GM23338 (cell line): ENCODE data around the gene CLTA. TPM values are rescaled to one million over a fixed set of nuclear protein-coding genes. Genes with fewer than 3 reads are reported as not detected.
A peak's percentile ranks its signal among the peaks of the same experiment; 100 is the strongest.

Source experiments
- ATAC-seq: fragments of 200-7000 bp; cut with Tn5 transposase; 3 replicates; pipeline ENCODE4 v1.9.1; 2020
- DNase-seq: peaks from one replicate; pipeline ENCODE4 v3.0.0-alpha.2; 2015; ENCODE audit warnings: low spot score
- H2AFZ ChIP-seq: fragments of 200-600 bp; sonication (generic); 2 replicates; pipeline ENCODE4 v1.8.0; 2016; ENCODE audit warnings: antibody characterized with exemption, mild to moderate bottlenecking, moderate library complexity
- H3F3A ChIP-seq: fragments of 200-600 bp; sonication (generic); replicated peaks from 2 replicates; pipeline ENCODE4 v1.8.0; 2017; ENCODE audit warnings: antibody characterized with exemption, mixed run types, low read depth
- H3K27ac ChIP-seq: fragments of 200-600 bp; sonication (generic); 2 replicates; pipeline ENCODE4 v1.6.1; 2016; ENCODE audit warnings: low read depth
- H3K27me3 ChIP-seq: fragments of 200-600 bp; sonication (generic); 2 replicates; pipeline ENCODE4 v1.8.0; 2016; ENCODE audit warnings: mild to moderate bottlenecking, mixed run types, moderate library complexity; ENCODE audit not compliant: insufficient read depth
- H3K36me3 ChIP-seq: fragments of 200-600 bp; sonication (generic); 2 replicates; pipeline ENCODE4 v1.8.0; 2016; ENCODE audit warnings: mild to moderate bottlenecking; ENCODE audit not compliant: insufficient read depth
- H3K4me1 ChIP-seq: fragments of 200-600 bp; sonication (generic); 2 replicates; pipeline ENCODE4 v1.8.0; 2016; ENCODE audit warnings: mild to moderate bottlenecking, moderate library complexity; ENCODE audit not compliant: insufficient read depth
- H3K4me2 ChIP-seq: fragments of 200-600 bp; sonication (generic); 2 replicates; pipeline ENCODE4 v1.7.1; 2017; ENCODE audit warnings: mixed run types
- H3K4me3 ChIP-seq: fragments of 200-600 bp; sonication (generic); 2 replicates; pipeline ENCODE4 v1.6.1; 2016; ENCODE audit warnings: mixed run types
- H3K79me2 ChIP-seq: fragments of 200-600 bp; sonication (generic); replicated peaks from 2 replicates; pipeline ENCODE4 v1.8.0; 2017; ENCODE audit warnings: mild to moderate bottlenecking; ENCODE audit not compliant: insufficient read depth
- H3K9me2 ChIP-seq: fragments of 200-600 bp; sonication (generic); 2 replicates; pipeline ENCODE4 v1.8.0; 2017; ENCODE audit not compliant: insufficient read depth
- H4K20me1 ChIP-seq: fragments of 200-600 bp; sonication (generic); replicated peaks from 2 replicates; pipeline ENCODE4 v1.8.0; 2017; ENCODE audit warnings: mild to moderate bottlenecking; ENCODE audit not compliant: insufficient read depth
- H3K27ac Mint-ChIP-seq: 2 replicates; pipeline ENCODE4 v1.8.0; 2020; ENCODE audit warnings: inconsistent platforms, mild to moderate bottlenecking, moderate library complexity, mixed read lengths
- H3K27me3 Mint-ChIP-seq: 3 replicates; pipeline ENCODE4 v1.8.0; 2022; ENCODE audit warnings: low read depth, mild to moderate bottlenecking, moderate library complexity, mixed read lengths, inconsistent platforms; ENCODE audit not compliant: insufficient read depth, poor library complexity
- H3K36me3 Mint-ChIP-seq: 3 replicates; pipeline ENCODE4 v1.8.0; 2021; ENCODE audit warnings: low read depth, mild to moderate bottlenecking, inconsistent platforms, moderate library complexity, mixed read lengths
- H3K4me1 Mint-ChIP-seq: 3 replicates; pipeline ENCODE4 v1.8.0; 2020; ENCODE audit warnings: mild to moderate bottlenecking, inconsistent platforms, mixed read lengths
- H3K4me3 Mint-ChIP-seq: 3 replicates; pipeline ENCODE4 v1.8.0; 2021; ENCODE audit warnings: moderate library complexity, mild to moderate bottlenecking, inconsistent platforms, mixed read lengths
- H3K9me3 Mint-ChIP-seq: 3 replicates; pipeline ENCODE4 v1.8.0; 2020; ENCODE audit warnings: moderate library complexity, mild to moderate bottlenecking, inconsistent platforms, mixed read lengths
- CREB1 ChIP-seq: fragments of 250-450 bp; sonication (Bioruptor Pico); IDR thresholded peaks from 2 replicates; pipeline ENCODE4 v1.5.0; 2020; ENCODE audit warnings: low read depth, mild to moderate bottlenecking, moderate library complexity
- EZH2 ChIP-seq: fragments of 200-600 bp; sonication (generic); IDR thresholded peaks from one replicate; pipeline ENCODE4 v1.8.0; 2017; ENCODE audit warnings: antibody characterized with exemption, mild to moderate bottlenecking, low read depth; ENCODE audit not compliant: unreplicated experiment
- EZH2phosphoT487 ChIP-seq: fragments of 200-600 bp; sonication (generic); IDR thresholded peaks from one replicate; pipeline ENCODE4 v1.8.1; 2018; ENCODE audit warnings: antibody characterized with exemption; ENCODE audit not compliant: unreplicated experiment
- JUNB ChIP-seq: IDR thresholded peaks from one replicate; pipeline ENCODE4 v1.6.1; 2016; ENCODE audit warnings: antibody characterized with exemption; ENCODE audit not compliant: unreplicated experiment
- NANOG ChIP-seq: IDR thresholded peaks from 2 replicates; pipeline ENCODE4 v1.6.1; 2016; ENCODE audit warnings: antibody characterized with exemption, borderline replicate concordance
- POLR2AphosphoS5 ChIP-seq: IDR thresholded peaks from 2 replicates; pipeline ENCODE4 v1.6.1; 2016; ENCODE audit warnings: antibody characterized with exemption, low read depth
- REST ChIP-seq: IDR thresholded peaks from one replicate; pipeline ENCODE4 v1.6.1; 2018; ENCODE audit warnings: antibody characterized with exemption; ENCODE audit not compliant: unreplicated experiment
- STAT1 ChIP-seq: IDR thresholded peaks from one replicate; pipeline ENCODE4 v1.6.1; 2016; ENCODE audit warnings: antibody characterized with exemption; ENCODE audit not compliant: unreplicated experiment
- ZNF114 ChIP-seq: fragments of 250-450 bp; sonication (Bioruptor Pico); IDR thresholded peaks from 2 replicates; pipeline ENCODE4 v1.5.0; 2020; ENCODE audit warnings: mild to moderate bottlenecking, moderate library complexity
- ZNF331 ChIP-seq: fragments of 250-450 bp; sonication (Bioruptor Pico); IDR thresholded peaks from 2 replicates; pipeline ENCODE4 v1.5.0; 2020; ENCODE audit warnings: low read depth, mild to moderate bottlenecking, moderate library complexity
- ZNF462 ChIP-seq: fragments of 250-450 bp; sonication (Bioruptor Pico); IDR thresholded peaks from 2 replicates; pipeline ENCODE4 v1.5.0; 2020; ENCODE audit warnings: mild to moderate bottlenecking, moderate library complexity
- polyA plus RNA-seq: library from polyadenylated mRNA; unstranded; fragments of >200 nt; fragmentation: Nextera tagmentation; extraction: Ambion mirVana; gene quantifications from 2 replicates; pipeline ENCODE4 v1.2.1, GENCODE V29; 2016
- total RNA-seq: library from RNA; depleted of rRNA; stranded (reverse); fragments of >200 nt; shearing (Covaris generic); gene quantifications from 2 replicates; pipeline ENCODE4 v1.2.3, GENCODE V29; 2014

Gene CLTA
- total and polyA plus RNA-seq, 2 experiments from 2014 or later: 223 to 259 TPM

- TF ChIP-seq REST: no peak
Observed at GRCh38 chr9:36163049-36163785, 27.5 kb upstream of the CLTA start (continued).

GRCh38 chr9:36163786-36164170 is 26.9 kb upstream of the CLTA start:
- Mint-ChIP-seq H3K4me3 (peak overlapping the region; percentile 27; the same call in 1 of the 3 replicates), H3K27me3 (peaks cover 25% of the 10 kb centered on the region), H3K4me1 (peaks cover 46% of the 10 kb centered on the region), H3K9me3 (no peaks in the 10 kb centered on the region; the same call in none of the 3 replicates), H3K36me3 (peaks cover 6% of the 10 kb centered on the region; the same call in 2 of the 3 replicates), H3K27ac (peak overlapping the region; percentile 88)
- no peak for ATAC-seq
- Histone ChIP-seq H4K20me1 (no peaks in the 10 kb centered on the region), H3F3A (peaks cover 7% of the 10 kb centered on the region; the same call in 1 of the 2 replicates), H3K27ac (peak overlapping the region; percentile 88), H3K4me2 (peak overlapping the region; percentile 42), H3K4me3 (no peak overlapping the region), H3K27me3 (no peaks in the 10 kb centered on the region), H2AFZ (no peak overlapping the region; the same call in 1 of the 2 replicates), H3K36me3 (no peaks in the 10 kb centered on the region), H3K9me2 (peaks cover 3% of the 10 kb centered on the region; the same call in 1 of the 2 replicates), H3K4me1 (peaks cover 27% of the 10 kb centered on the region), H3K79me2 (no peaks in the 10 kb centered on the region)
- DNase-seq: no peak
- TF ChIP-seq NANOG: no peak
- no peak for TF ChIP-seq ZNF114 (CRISPR knock-in tag)
- no peak for TF ChIP-seq STAT1
- TF ChIP-seq EZH2: no peak
- no peak for TF ChIP-seq EZH2phosphoT487
- TF ChIP-seq CREB1 (CRISPR knock-in tag): no peak
- TF ChIP-seq ZNF462 (CRISPR knock-in tag): no peak
- no peak for TF ChIP-seq REST
- no peak for TF ChIP-seq ZNF331 (CRISPR knock-in tag)
- no peak for TF ChIP-seq POLR2AphosphoS5
- no peak for TF ChIP-seq JUNB
